TTC549 (cell line): Measurements from ENCODE around the gene GCNT3.

ENCODE experiments used
- FAIRE-seq: peaks from 2 replicates; lab custom pipeline; 2012; peaks lifted over from hg19 to GRCh38; lab: Jason Lieb, UNC

GCNT3 gene, protein sequence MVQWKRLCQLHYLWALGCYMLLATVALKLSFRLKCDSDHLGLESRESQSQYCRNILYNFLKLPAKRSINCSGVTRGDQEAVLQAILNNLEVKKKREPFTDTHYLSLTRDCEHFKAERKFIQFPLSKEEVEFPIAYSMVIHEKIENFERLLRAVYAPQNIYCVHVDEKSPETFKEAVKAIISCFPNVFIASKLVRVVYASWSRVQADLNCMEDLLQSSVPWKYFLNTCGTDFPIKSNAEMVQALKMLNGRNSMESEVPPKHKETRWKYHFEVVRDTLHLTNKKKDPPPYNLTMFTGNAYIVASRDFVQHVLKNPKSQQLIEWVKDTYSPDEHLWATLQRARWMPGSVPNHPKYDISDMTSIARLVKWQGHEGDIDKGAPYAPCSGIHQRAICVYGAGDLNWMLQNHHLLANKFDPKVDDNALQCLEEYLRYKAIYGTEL

DNA sequence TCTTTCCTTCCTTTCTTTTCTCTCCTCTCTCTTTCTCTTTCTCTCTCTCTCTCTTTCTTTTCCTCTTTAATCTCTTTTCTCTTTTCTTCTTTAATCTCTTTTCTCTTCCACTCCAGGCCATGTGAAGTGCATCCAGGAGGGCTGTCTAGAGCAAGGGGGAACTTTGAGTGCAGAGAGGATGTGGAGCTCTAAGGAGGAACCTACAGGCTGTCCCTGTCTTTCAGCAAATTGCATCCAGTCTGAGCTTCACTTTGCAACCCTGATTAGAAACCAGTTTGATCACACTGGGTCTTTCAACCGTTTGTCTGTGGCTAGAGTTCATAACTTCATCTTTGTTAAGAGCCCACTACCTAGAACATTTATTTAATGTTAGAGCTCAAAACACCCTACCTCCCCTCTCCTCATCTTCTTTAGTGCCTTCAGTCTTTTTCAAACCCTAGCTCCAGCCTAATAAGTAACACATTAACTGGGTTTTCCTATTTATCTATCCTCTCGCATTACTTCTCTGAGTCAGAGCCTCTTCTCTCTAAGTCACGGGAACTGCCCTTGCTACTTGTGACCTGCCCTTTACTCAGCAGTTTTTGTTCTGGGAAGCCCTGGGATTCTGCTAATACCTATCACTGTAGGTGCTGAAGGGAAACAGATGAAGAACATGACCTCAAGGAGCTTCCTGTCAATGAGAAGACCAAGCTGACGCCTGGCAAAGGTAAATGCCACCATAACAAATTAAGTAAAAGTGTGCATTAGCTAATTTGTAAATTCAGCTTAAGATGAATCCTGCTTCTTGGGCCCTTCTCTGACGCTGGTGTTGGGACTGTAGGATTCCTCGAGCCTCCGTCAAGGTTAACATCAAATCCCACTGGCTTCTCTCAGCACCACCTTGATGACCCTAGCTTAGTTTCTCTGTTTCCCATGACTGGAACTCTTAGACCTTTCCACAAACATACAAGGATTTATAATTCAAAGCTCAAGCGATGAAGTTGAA, at the start of gene GCNT3:
Gene GCNT3, plus strand, starts transcription at position 508 of the 985 bp plus-strand sequence. CDS start 6,456 bp downstream, outside the sequence.
- no peak for FAIRE-seq

- FAIRE-seq, result no peak
These were observed 49.0 kb upstream of the GCNT3 start for GRCh38 chr15:59562448-59563186.

DNA sequence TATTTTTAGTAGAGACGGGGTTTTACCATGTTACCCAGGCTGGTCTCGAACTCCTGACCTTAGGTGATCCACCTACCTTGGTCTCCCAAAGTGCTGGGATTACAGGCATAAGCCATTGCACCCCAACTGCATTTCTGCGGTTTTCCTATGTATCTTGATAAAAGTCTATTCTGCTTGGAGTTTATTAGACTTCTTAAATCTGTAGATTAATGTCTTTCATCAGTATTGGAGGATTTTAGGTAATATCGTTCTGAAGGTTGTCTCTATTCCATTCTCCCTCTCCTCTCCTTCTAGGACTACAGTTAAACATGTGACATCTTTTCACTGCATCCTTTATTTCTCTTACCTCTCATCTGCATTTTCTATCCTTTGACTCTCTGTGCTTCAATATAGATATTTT, 46.3 kb upstream of the GCNT3 start:
- no peak for FAIRE-seq

DNA sequence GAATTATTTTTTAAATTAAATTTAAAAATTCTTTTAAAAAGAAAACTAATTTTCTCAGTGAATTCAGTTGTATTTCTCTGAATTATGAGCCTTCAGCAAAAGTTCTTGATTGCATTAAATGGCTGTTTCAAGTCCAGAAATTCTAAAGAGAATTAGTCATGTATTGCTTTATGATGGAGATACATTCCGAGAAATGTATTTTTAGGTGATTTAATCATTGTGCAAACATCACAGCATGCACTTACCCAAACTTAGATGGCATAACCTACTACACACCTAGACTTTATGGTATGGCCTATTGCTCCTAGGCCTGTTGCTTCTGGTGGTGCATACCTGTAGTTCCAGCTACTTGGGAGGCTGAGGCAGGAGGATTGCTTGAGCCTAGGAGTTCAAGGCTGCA, 44.3 kb upstream of the GCNT3 start:
- no peak for FAIRE-seq

- no peak for FAIRE-seq
These were observed 42.1 kb upstream of the GCNT3 start for GRCh38 chr15:59569477-59569876.

DNA sequence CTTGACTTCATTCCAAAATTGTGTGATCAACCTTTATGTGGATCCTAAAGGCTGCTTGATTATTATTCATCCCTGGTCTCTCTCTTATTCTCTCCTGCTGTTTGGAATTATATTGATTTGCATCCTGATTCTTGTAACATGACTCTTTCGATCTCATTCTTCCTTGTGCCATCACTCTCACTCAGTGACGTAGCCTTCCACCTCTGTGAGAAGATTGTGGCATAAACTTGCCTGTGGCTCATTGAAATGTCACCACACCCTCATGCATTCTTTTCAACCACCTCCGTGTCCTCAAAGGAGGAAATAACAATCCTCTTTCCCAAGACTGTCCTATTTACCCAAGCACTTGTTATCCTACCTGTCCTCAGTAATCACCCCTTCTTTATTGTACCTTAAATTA, 41.3 kb upstream of the GCNT3 start:
- FAIRE-seq, result no peak

- FAIRE-seq, result no peak
These were observed 40.0 kb upstream of the GCNT3 start for GRCh38 chr15:59571606-59572005.

GRCh38 chr15:59583088-59583487, 28.5 kb upstream of the GCNT3 start:
- no peak for FAIRE-seq

DNA sequence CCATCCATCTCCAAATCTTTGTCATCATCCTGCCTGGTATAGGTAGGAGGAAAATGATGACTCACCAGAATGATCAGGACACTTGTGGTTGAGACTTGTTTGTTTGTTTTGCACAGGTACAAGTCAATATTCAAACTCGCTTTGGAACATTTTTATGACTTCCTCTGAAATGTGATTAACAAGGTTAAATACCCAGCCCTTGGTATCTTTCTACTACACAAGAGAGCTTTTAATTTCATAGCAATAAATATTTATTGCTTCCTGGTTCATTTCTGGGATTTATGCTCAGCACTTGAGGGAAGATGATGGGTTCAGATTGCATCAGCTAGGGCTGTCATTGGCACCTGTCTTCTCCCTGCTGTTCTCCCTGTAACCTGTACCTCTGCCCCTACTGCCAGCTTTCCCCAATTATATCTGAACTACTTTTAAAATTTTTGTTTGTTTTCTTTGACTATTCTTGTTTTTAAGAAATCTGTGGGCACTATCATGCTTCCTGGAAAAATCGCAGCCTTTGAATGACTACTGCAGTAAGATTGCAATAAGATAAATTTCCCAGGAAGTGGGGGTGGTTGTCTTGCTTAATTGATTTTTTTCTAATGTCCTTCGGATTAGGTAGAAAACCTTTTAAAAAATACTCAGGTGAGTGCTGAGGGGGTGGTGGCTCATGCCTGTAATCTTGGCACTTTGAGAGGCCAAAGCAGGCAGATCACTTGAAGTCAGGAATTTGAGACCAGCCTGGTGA, 24.3 kb upstream of the GCNT3 start:
- FAIRE-seq, result no peak

DNA sequence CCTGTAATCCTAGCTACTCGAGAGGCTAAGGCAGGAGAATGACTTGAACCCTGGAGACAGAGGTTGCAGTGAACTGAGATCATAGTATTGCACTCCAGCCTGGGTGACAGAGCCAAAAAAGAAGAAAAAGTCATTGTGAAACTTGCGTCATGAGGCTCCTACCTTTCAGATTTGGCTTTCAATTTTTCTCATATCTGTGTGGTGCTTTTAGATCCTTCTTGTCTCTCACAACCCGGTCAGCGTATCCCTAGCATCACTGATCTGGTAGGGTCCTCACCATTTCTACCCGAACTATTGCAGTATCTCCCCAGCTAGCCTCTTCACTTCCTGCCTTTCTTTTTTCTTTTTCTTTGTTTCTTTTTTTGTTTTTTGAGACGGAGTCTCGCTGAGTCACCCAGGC, 21.6 kb upstream of the GCNT3 start:
- no peak for FAIRE-seq

DNA sequence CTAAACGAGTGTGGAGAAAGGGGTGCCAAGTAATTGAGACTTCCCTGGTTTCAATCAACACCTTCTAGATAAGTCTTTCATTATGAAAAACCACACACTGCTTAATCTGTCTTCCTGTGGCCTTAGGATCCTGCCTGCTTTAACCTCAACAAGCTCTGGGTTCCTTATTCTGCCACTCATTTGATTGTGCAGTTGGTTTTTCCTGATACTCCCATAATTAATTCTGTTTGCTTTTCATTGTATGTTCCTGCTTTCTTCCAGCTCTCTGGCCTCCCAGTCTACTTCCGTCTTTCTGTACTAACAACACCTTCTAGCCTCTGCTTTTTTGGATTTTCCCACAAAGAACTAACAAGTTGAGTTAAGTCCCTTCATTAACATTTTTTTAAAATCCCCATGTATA, 20.2 kb upstream of the GCNT3 start:
- no peak for FAIRE-seq

DNA sequence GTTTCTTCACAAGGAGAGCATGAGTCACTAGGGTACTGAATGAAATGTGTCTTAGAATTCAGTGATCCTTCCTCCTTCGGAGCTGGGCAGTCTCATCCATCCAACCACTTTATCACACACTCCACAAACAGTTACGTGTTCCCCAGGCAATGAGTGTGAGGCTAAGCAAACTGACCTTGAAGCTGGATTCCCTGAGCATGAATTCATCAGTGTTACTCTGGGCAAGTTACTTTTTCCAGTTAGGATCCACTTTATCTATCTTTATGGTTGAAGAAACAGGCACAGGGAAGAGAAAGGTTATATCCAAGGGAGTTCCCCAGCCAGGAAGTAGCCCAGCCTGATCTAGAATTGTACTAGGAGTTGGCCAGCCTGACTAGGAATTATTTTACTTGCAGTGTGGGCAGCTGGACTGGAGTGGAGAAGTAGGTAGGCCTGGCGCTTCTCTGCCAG, 17.1 kb upstream of the GCNT3 start:
- no peak for FAIRE-seq

- FAIRE-seq, result no peak
These were observed 16.6 kb upstream of the GCNT3 start for GRCh38 chr15:59594991-59595390.

- FAIRE-seq, result no peak
These were observed 16.1 kb upstream of the GCNT3 start for GRCh38 chr15:59595434-59595915.

DNA sequence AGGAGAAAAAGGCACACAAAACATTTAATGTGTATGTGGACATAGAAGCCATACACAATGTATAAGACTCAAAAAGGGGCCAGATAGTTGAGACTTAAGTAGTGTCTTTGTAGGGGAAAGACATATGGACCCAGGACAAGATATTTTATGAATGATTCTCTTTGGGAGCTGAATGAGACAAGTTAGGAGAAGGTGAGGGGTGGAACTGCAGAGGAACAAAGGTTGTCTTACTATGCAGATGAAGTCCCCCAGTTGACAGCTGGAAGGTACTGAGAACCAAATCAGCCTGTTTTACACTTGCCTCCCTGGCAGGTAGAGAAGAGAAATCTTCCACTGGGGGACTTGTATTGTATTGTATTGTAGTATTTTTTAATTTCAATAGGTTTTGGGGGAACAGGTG, 14.9 kb upstream of the GCNT3 start:
- no peak for FAIRE-seq

DNA sequence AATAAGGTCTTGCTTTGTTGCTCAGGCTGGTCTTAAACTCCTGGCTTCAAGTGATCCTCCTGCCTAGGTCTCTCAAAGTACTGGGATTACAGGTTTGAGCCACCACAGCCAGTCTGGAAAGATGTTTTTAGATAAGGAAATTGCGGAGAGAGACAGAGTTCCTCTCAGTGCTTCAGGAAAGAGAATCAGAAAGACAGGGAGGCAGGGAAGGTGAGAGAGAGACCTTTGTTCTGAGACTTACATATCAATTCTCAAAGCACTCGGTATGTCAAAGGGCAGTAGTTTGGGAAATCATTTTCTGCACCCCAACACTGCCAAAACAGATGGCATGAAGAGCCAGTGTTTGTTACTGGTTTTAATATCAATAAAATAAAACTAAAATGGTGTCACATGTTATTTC, 13.1 kb upstream of the GCNT3 start:
- FAIRE-seq, result no peak

GRCh38 chr15:59605994-59606393, 5.6 kb upstream of the GCNT3 start:
- no peak for FAIRE-seq

DNA sequence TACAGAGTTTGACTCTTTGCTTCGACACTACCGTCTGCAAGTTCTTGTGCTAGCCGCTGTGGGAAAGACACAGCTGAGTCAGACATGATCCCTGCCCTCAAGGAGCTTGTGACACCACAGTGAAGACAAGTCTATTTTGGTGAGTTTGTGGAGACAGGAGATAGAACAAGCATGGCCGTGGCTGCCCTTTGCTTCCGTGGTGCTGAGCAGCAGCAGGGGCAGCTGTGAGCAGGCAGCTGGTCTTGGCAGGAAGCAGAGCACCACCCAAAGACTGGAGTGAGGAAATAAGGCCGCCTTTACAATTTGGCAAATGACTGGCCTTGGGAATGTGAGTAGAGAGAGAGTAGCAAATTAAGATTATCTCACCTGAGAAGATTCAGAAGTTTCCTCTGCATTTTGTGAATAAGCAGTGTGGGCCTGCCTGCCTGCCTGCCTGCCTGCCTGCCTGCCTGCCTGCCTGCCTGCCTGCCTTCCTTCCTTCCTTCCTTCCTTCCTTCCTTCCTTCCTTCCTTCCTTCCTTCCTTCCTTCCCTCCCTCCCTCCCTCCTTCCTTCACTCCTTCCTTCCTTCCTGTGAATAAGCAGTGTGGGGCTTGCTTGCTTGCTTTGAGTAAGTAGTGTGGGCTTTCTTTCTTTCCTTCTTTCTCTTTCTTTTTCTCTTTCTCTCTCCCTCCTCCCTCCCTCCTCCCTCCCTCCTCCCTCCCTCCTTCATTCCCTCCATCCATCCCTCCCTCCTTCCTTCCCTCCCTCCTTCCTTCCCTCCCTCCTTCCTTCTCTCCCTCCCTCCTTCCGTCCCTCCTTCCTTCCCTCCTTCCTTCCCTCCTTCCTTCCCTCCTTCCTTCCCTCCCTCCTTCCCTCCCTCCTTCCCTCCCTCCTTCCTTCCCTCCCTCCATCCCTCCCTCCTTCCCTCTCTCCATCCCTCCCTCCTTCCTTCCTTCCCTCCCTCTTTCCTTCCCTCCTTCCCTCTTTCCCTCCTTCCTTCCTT, 1.6 kb upstream of the GCNT3 start:
- FAIRE-seq, result no peak

DNA sequence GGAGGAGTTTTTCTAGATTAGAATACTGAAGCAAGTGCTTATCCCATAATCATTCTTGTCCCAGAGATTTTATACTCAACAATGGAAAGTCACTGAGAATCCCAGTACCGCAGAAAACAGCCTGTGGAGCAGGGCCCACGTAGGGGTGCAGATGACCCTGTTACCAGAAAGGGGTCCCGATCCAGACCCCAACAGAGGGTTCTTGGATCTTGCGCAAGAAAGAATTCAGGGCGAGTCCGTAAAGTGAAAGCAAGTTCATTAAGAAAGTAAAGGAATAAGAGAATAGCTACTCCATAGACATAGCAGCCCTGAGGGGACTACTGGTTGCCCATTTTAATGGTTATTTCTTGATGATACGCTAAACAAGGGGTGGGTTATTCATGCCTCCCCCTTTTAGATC, 2.6 kb downstream of the GCNT3 start:
- FAIRE-seq, result no peak

DNA sequence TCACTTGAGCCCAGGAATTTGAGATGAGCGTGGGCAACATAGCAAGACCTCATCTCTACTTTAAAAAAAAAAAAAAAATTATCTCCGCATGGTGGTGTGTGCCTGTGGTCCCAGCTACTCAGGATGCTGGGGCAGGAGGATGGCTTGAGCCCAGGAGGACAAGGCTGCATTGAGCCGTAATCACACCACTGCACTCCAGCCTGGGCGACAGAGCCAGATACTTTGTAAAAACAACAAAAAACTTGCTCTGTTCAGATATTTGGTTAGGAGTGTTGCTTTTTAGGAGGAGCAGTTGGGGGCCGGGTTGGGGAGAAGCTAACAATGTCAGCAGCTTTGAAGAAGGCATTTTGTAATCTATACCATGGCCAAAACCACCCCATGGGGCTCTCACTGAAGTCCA, 4.1 kb downstream of the GCNT3 start:
- no peak for FAIRE-seq
